Measurements from ENCODE around the gene COP1.

The COP1 gene

DNA sequence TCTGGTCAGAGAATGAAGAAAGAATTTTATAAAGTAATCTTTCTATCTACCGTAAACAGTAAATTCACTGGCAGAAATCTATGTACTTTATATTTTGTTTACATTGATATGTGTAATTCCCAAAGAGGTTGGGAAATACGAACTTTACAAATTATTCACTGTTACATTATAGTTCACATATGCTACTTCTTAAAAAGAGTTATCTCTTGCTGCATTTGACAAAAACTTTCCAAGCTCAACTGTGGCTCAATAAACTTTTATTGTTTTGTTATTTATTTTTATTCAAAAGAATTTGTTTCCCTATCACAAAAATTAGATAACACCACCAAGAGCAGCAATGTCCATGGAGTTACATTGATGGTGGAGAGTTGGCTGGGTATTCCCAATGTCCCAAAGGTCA, 262.5 kb downstream of the COP1 start:
- no peak overlapping the region for H3K27ac Mint-ChIP-seq
- H3K27me3 Mint-ChIP-seq (ENCODE audit: low read depth), result no peaks in the 10 kb centered on the region
- no peaks in the 10 kb centered on the region for H3K9me3 Mint-ChIP-seq
- no peaks in the 10 kb centered on the region for H3K4me1 Mint-ChIP-seq
- peaks cover 73% of the 10 kb centered on the region for H3K36me3 Mint-ChIP-seq (ENCODE audit: low read depth)
- TF ChIP-seq CTCF (IDR thresholded peaks at IDR 0.05; ENCODE audit: unreplicated experiment in 3 of 3), result no peak
- H3K4me3 Mint-ChIP-seq, result no peak overlapping the region

GRCh38 chr1:175941164-175941563, 265.9 kb downstream of the COP1 start:
- Mint-ChIP-seq H3K9me3 (no peaks in the 10 kb centered on the region), H3K4me1 (no peaks in the 10 kb centered on the region), H3K27me3 (ENCODE audit: low read depth) (no peaks in the 10 kb centered on the region), H3K27ac (no peak overlapping the region), H3K4me3 (no peak overlapping the region), H3K36me3 (ENCODE audit: low read depth) (peaks cover 74% of the 10 kb centered on the region)
- TF ChIP-seq CTCF (IDR thresholded peaks at IDR 0.05; ENCODE audit: unreplicated experiment in 3 of 3), result no peak

DNA sequence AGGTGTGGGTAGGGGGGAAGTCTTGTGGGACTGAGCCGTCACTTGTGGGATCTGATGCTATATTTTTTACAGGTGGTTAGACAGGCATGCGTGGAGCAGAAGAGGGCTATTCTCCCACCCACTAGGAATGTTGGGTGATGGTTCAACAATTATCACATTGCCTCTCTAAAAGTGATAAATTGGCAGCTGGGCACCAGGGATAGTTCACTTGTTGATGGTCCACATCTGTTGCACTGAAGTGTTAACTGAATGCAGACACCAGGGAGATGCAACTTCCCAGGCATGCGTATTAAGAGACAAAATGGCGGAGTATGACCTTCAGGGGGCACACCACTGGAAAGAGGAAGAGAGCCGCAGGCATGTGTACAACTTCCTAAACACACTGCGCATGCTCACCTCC, 270.4 kb downstream of the COP1 start:
- no peaks in the 10 kb centered on the region for H3K9me3 Mint-ChIP-seq
- no peak for TF ChIP-seq CTCF (IDR thresholded peaks at IDR 0.05; ENCODE audit: unreplicated experiment in 3 of 3)
- no peaks in the 10 kb centered on the region for H3K4me1 Mint-ChIP-seq
- no peak overlapping the region for H3K4me3 Mint-ChIP-seq
- H3K36me3 Mint-ChIP-seq (ENCODE audit: low read depth), result peaks cover 63% of the 10 kb centered on the region
- H3K27ac Mint-ChIP-seq, result no peak overlapping the region
- H3K27me3 Mint-ChIP-seq (ENCODE audit: low read depth), result no peaks in the 10 kb centered on the region

GRCh38 chr1:175935566-175936115, 271.4 kb downstream of the COP1 start:
- no peak for TF ChIP-seq CTCF (IDR thresholded peaks at IDR 0.05; ENCODE audit: unreplicated experiment in 3 of 3)
- H3K27ac Mint-ChIP-seq, result no peak overlapping the region
- no peaks in the 10 kb centered on the region for H3K27me3 Mint-ChIP-seq (ENCODE audit: low read depth)
- no peaks in the 10 kb centered on the region for H3K4me1 Mint-ChIP-seq
- H3K9me3 Mint-ChIP-seq, result peaks cover 1% of the 10 kb centered on the region
- H3K4me3 Mint-ChIP-seq, result no peak overlapping the region
- H3K36me3 Mint-ChIP-seq (ENCODE audit: low read depth), result peaks cover 61% of the 10 kb centered on the region

DNA sequence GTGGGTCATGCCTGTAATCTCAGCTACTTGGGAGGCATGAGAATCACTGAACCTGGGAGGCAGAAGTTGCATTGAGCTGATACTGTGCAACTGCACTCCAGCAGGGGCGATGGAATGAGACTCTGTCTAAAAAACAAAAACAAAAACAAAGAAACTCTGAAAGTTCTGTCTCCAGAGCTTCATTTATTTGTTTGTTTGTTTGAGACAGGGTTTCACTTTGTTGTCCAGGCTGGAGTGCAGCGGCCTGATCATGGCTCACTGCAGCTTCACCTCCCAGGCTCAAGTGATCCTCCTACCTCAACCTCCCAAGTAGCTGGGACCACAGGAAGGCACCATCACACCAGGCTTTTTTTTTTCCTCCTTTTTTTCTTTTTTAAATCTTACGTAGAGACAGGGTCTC, 271.9 kb downstream of the COP1 start:
- H3K36me3 Mint-ChIP-seq (ENCODE audit: low read depth), result peaks cover 59% of the 10 kb centered on the region
- no peaks in the 10 kb centered on the region for H3K27me3 Mint-ChIP-seq (ENCODE audit: low read depth)
- H3K4me1 Mint-ChIP-seq, result no peaks in the 10 kb centered on the region
- H3K27ac Mint-ChIP-seq, result no peak overlapping the region
- peaks cover 2% of the 10 kb centered on the region for H3K9me3 Mint-ChIP-seq
- no peak overlapping the region for H3K4me3 Mint-ChIP-seq
- no peak for TF ChIP-seq CTCF (IDR thresholded peaks at IDR 0.05; ENCODE audit: unreplicated experiment in 3 of 3)

GRCh38 chr1:175933801-175934200, 273.3 kb downstream of the COP1 start:
- Mint-ChIP-seq H3K4me3 (no peak overlapping the region), H3K27ac (no peak overlapping the region), H3K4me1 (no peaks in the 10 kb centered on the region), H3K27me3 (ENCODE audit: low read depth) (no peaks in the 10 kb centered on the region), H3K36me3 (ENCODE audit: low read depth) (peaks cover 53% of the 10 kb centered on the region), H3K9me3 (peaks cover 7% of the 10 kb centered on the region)
- no peak for TF ChIP-seq CTCF (IDR thresholded peaks at IDR 0.05; ENCODE audit: unreplicated experiment in 3 of 3)

Measured in nephron (organoid).